ENCODE measurements around the gene ENTPD7.

ENTPD7 gene

DNA sequence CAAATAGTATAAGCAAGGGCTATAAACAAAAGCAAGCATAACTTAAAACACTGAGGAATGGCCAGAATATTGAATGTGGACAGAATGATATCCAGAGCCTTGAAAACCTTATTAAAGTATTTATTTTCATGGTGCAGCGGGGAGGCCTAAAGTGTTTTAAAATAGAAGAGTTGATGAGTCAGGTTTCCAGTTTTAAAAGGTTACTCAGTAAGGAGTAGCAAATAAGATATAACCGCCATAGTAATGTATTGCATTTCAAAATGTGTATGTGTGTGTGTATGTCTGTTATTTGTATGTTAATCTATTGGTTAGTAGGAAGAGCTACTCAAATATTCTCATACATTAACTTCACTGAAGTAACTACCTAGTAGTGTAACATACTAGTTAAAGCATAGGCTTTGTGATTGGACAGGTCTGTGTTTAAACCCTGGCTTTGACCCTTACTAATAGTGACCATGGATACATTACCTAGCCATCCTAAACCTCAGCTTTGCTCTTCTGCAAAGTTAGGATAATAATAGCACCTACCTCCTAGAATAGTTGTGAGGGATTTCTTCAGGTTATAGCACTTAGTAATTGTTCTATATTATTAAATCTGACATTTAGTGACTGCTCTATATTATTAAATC, 89.6 kb downstream of the ENTPD7 start:
- no peak for DNase-seq

DNA sequence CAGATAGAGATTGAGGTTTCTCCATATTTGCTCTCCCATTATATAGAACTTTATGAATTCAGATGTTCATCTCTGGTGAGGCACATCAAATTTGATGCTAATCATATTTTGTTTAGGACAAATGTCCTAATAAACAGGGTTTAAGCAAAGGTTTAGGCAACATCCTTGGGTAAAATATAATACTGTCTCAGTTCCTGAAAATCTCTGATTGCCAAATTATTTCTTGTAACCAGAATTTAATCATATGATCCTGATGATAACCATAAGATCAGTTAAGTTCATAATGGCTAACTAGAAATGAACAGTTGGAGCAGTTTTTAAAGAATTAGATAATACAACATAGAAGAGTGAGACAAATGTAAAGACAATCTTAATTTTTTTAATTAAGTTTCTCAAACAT, 91.3 kb downstream of the ENTPD7 start:
- DNase-seq = no peak

DNA sequence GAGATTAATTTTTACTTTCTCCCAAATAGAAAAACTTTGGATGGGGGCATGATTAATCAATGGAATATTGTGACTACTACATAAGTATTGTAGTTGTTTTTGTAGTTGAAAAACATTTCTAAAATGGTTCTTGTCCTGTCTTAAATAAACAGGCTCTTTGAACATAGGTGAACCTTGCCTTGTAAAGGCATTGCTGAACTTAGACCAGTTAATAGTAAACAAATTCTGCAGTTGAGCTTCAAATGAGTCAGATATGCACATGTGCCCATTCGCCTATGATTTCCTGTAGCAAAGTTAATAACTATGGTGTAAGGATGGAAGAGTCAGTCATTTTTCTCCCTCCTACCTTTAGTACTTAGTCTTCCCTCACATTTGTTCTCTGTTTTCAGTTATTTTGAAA, 95.4 kb downstream of the ENTPD7 start:
- DNase-seq = no peak
